Large intestine (tissue), 3 donors: ENCODE measurements around the gene ZNF106. TPM values are rescaled to one million over a fixed set of nuclear protein-coding genes. Genes with fewer than 3 reads are reported as not detected.

Experiments used
- DNase-seq, 2 donors: peaks; one replicate each; pipeline versions ENCODE4 v3.0.0 to v3.0.0-alpha.2; 2013
- H3K27ac ChIP-seq: one replicate; pipeline ENCODE4 v1.5.1; 2013; ENCODE audit warnings: low read length
- H3K27me3 ChIP-seq: 2 replicates; pipeline ENCODE4 v1.6.1; 2013; ENCODE audit warnings: low read length; ENCODE audit not compliant: control insufficient read depth, insufficient read depth
- H3K36me3 ChIP-seq: 2 replicates; pipeline ENCODE4 v1.6.1; 2013; ENCODE audit warnings: low read length; ENCODE audit not compliant: control insufficient read depth, insufficient read depth
- H3K4me1 ChIP-seq: one replicate; pipeline ENCODE4 v1.6.1; 2013; ENCODE audit warnings: low read length; ENCODE audit not compliant: control insufficient read depth, insufficient read depth
- H3K4me3 ChIP-seq: one replicate; pipeline ENCODE4 v1.5.1; 2013; ENCODE audit warnings: low read length
- H3K9me3 ChIP-seq: one replicate; pipeline ENCODE4 v1.6.1; 2013; ENCODE audit warnings: mild to moderate bottlenecking, low read depth, low read length, moderate library complexity; ENCODE audit not compliant: control insufficient read depth
- WGBS: methylation state at CpG from one replicate; pipeline ENCODE4 v1.1.5; 2013; ENCODE audit warnings: low lambda C conversion rate; ENCODE audit not compliant: insufficient coverage; 5-methylcytosine and 5-hydroxymethylcytosine counted together
- polyA plus RNA-seq: library from polyadenylated mRNA; unstranded; fragments of 120-200 nt; gene quantifications from one replicate; pipeline ENCODE4 v1.2.1, GENCODE V29; 2013

ZNF106 gene
- polyA plus RNA-seq, 1 donor: 28.8 TPM

GRCh38 chr15:42392309-42393024 is 98.5 kb downstream of the ZNF106 start:
- WGBS: 0% methylated on average over 1 of the region's 11 CpGs
- H3K27me3 ChIP-seq: no peaks in the 10 kb centered on the region
- DNase-seq: peak; percentile 98 to 99
- H3K36me3 ChIP-seq: no peaks in the 10 kb centered on the region
- H3K9me3 ChIP-seq: no peaks in the 10 kb centered on the region
- peak overlapping the region; percentile 95 for H3K27ac ChIP-seq
- H3K4me3 ChIP-seq: peak overlapping the region; percentile 1
- H3K4me1 ChIP-seq: peaks cover 53% of the 10 kb centered on the region

GRCh38 chr15:42387603-42388002 is 103.3 kb downstream of the ZNF106 start:
- no peaks in the 10 kb centered on the region for H3K27me3 ChIP-seq
- WGBS: no CpG with 5 or more reads among the region's 8 CpGs
- H3K27ac ChIP-seq: no peak overlapping the region
- no peaks in the 10 kb centered on the region for H3K9me3 ChIP-seq
- peaks cover 2% of the 10 kb centered on the region for H3K36me3 ChIP-seq
- DNase-seq: no peak
- no peak overlapping the region for H3K4me3 ChIP-seq
- peaks cover 11% of the 10 kb centered on the region for H3K4me1 ChIP-seq

- Histone ChIP-seq H3K36me3 (peaks cover 2% of the 10 kb centered on the region), H3K9me3 (no peaks in the 10 kb centered on the region), H3K27me3 (no peaks in the 10 kb centered on the region), H3K4me1 (peaks cover under 1% of the 10 kb centered on the region), H3K4me3 (no peak overlapping the region), H3K27ac (no peak overlapping the region)
- DNase-seq: peak in 1 of 2 donors; percentile 26
- no CpG with 5 or more reads among the region's 12 CpGs for WGBS
Observed at GRCh38 chr15:42385980-42386700, 104.8 kb downstream of the ZNF106 start.

GRCh38 chr15:42385206-42385979 is 105.5 kb downstream of the ZNF106 start:
- no peaks in the 10 kb centered on the region for H3K4me1 ChIP-seq
- WGBS: 20% methylated on average over 1 of the region's 5 CpGs
- no peaks in the 10 kb centered on the region for H3K27me3 ChIP-seq
- no peak overlapping the region for H3K27ac ChIP-seq
- H3K9me3 ChIP-seq: no peaks in the 10 kb centered on the region
- H3K36me3 ChIP-seq: peaks cover 2% of the 10 kb centered on the region
- peak in 1 of 2 donors; percentile 66 for DNase-seq
- no peak overlapping the region for H3K4me3 ChIP-seq

- no peak overlapping the region for H3K27ac ChIP-seq
- no peaks in the 10 kb centered on the region for H3K9me3 ChIP-seq
- H3K27me3 ChIP-seq: no peaks in the 10 kb centered on the region
- no peaks in the 10 kb centered on the region for H3K4me1 ChIP-seq
- H3K4me3 ChIP-seq: no peak overlapping the region
- DNase-seq: no peak
- no CpG with 5 or more reads among the region's 4 CpGs for WGBS
- peaks cover 2% of the 10 kb centered on the region for H3K36me3 ChIP-seq
Observed at GRCh38 chr15:42384597-42384996, 106.3 kb downstream of the ZNF106 start.

GRCh38 chr15:42378011-42378410 is 112.9 kb downstream of the ZNF106 start:
- no peak overlapping the region for H3K27ac ChIP-seq
- no peaks in the 10 kb centered on the region for H3K4me1 ChIP-seq
- H3K9me3 ChIP-seq: peaks cover 4% of the 10 kb centered on the region
- H3K4me3 ChIP-seq: no peak overlapping the region
- WGBS: no CpG with 5 or more reads among the region's 8 CpGs
- H3K36me3 ChIP-seq: no peaks in the 10 kb centered on the region
- no peak for DNase-seq
- no peaks in the 10 kb centered on the region for H3K27me3 ChIP-seq

- H3K9me3 ChIP-seq: peaks cover 4% of the 10 kb centered on the region
- no peak overlapping the region for H3K4me3 ChIP-seq
- no peak overlapping the region for H3K27ac ChIP-seq
- no peaks in the 10 kb centered on the region for H3K36me3 ChIP-seq
- WGBS: no CpG with 5 or more reads among the region's 4 CpGs
- DNase-seq: no peak
- H3K27me3 ChIP-seq: no peaks in the 10 kb centered on the region
- H3K4me1 ChIP-seq: no peaks in the 10 kb centered on the region
Observed at GRCh38 chr15:42375941-42376340, 115.0 kb downstream of the ZNF106 start.

GRCh38 chr15:42375252-42375651 is 115.7 kb downstream of the ZNF106 start:
- no peaks in the 10 kb centered on the region for H3K36me3 ChIP-seq
- H3K27me3 ChIP-seq: no peaks in the 10 kb centered on the region
- H3K27ac ChIP-seq: no peak overlapping the region
- no CpG with 5 or more reads among the region's 5 CpGs for WGBS
- no peak overlapping the region for H3K4me3 ChIP-seq
- peaks cover 4% of the 10 kb centered on the region for H3K9me3 ChIP-seq
- no peaks in the 10 kb centered on the region for H3K4me1 ChIP-seq
- no peak for DNase-seq

- Histone ChIP-seq H3K36me3 (no peaks in the 10 kb centered on the region), H3K4me3 (no peak overlapping the region), H3K27ac (no peak overlapping the region), H3K9me3 (peaks cover 4% of the 10 kb centered on the region), H3K4me1 (no peaks in the 10 kb centered on the region), H3K27me3 (no peaks in the 10 kb centered on the region)
- no peak for DNase-seq
- no CpG with 5 or more reads among the region's 1 CpG for WGBS
Observed at GRCh38 chr15:42374810-42375209, 116.1 kb downstream of the ZNF106 start.

GRCh38 chr15:42373936-42374335 is 117.0 kb downstream of the ZNF106 start:
- H3K4me1 ChIP-seq: no peaks in the 10 kb centered on the region

More at GRCh38 chr15:42373936-42374335, 117.0 kb downstream of the ZNF106 start:
- H3K27ac ChIP-seq: no peak overlapping the region
- peaks cover 4% of the 10 kb centered on the region for H3K9me3 ChIP-seq
- H3K36me3 ChIP-seq: no peaks in the 10 kb centered on the region
- DNase-seq: no peak
- no CpG with 5 or more reads among the region's 4 CpGs for WGBS
- no peaks in the 10 kb centered on the region for H3K27me3 ChIP-seq
- no peak overlapping the region for H3K4me3 ChIP-seq
